K562 (cell line): ENCODE data around the gene GMEB2. TPM values are rescaled to one million over a fixed set of nuclear protein-coding genes. Genes with fewer than 3 reads are reported as not detected.
A peak's percentile ranks its signal among the peaks of the same experiment; 100 is the strongest.

ENCODE experiments used
- ATF2 ChIP-seq: sonication (generic); formaldehyde crosslinking; IDR thresholded peaks from 2 replicates; pipeline ENCODE4 v1.8.1; 2022; ENCODE audit warnings: missing genetic modification reagents
- BRF2 ChIP-seq: IDR thresholded peaks from 3 replicates; pipeline ENCODE4 v1.6.1; 2011; ENCODE audit warnings: borderline replicate concordance, mild to moderate bottlenecking; ENCODE audit not compliant: insufficient read length, insufficient read depth
- CBX3 ChIP-seq, 2 experiments: IDR thresholded peaks; 1 replicate in 1 of 2; 2 replicates in 1 of 2; pipeline ENCODE4 v1.6.1; 2012; ENCODE audit warnings: inconsistent platforms in 2 of 2, low read length in 2 of 2, borderline replicate concordance in 1 of 2, control low read depth in 1 of 2
- CREB1 ChIP-seq, 2 experiments: sonication (generic) in 1 of 2; formaldehyde crosslinking in 1 of 2; IDR thresholded peaks; 2 replicates each; pipeline versions ENCODE4 v1.6.1 to v1.8.0; 2012 to 2022; ENCODE audit warnings: inconsistent platforms in 1 of 2, mild to moderate bottlenecking in 1 of 2, missing genetic modification reagents in 1 of 2, moderate library complexity in 1 of 2
- FOXP1 ChIP-seq: sonication (generic); formaldehyde crosslinking; IDR thresholded peaks from 2 replicates; pipeline ENCODE4 v1.8.0; 2022; ENCODE audit warnings: mild to moderate bottlenecking, missing genetic modification reagents
- GATAD2B ChIP-seq: fragments of 450-650 bp; IDR thresholded peaks from 2 replicates; pipeline ENCODE4 v1.6.1; 2017; ENCODE audit warnings: mild to moderate bottlenecking, borderline replicate concordance
- HDAC2 ChIP-seq: fragments of 450-650 bp; IDR thresholded peaks from 2 replicates; pipeline ENCODE4 v1.6.1; 2016; ENCODE audit warnings: mild to moderate bottlenecking
- HDAC3 ChIP-seq: fragments of 450-650 bp; IDR thresholded peaks from 2 replicates; pipeline ENCODE4 v1.6.1; 2018; ENCODE audit warnings: borderline replicate concordance, mild to moderate bottlenecking, moderate library complexity; ENCODE audit not compliant: partially characterized antibody
- KDM1A ChIP-seq, 2 experiments: fragments of 450-650 bp; IDR thresholded peaks; 2 replicates each; pipeline ENCODE4 v1.6.1; 2016; ENCODE audit warnings: mild to moderate bottlenecking in 2 of 2
- KLF6 ChIP-seq: fragments of 250-450 bp; sonication (Bioruptor Pico); IDR thresholded peaks from 2 replicates; pipeline ENCODE4 v1.4.0; 2020; ENCODE audit warnings: mild to moderate bottlenecking, moderate library complexity, borderline replicate concordance
- MBD1 ChIP-seq: fragments of 250-450 bp; sonication (Bioruptor Pico); IDR thresholded peaks from 2 replicates; pipeline ENCODE4 v1.8.0; 2022; ENCODE audit warnings: inconsistent platforms
- MXD1 ChIP-seq: fragments of 250-450 bp; sonication (Bioruptor Pico); IDR thresholded peaks from 2 replicates; pipeline ENCODE4 v1.8.0; 2021; ENCODE audit warnings: borderline replicate concordance, mild to moderate bottlenecking, moderate library complexity; ENCODE audit not compliant: poor library complexity, severe bottlenecking
- RBM25 ChIP-seq: fragments of 200-400 bp; formaldehyde crosslinking; IDR thresholded peaks from 2 replicates; pipeline ENCODE4 v1.6.1; 2018; ENCODE audit warnings: low read length, low read depth, moderate library complexity; ENCODE audit not compliant: severe bottlenecking
- SOX6 ChIP-seq: fragments of 450-650 bp; IDR thresholded peaks from 2 replicates; pipeline ENCODE4 v1.6.1; 2014; ENCODE audit warnings: mild to moderate bottlenecking
- SPI1 ChIP-seq: IDR thresholded peaks from 2 replicates; pipeline ENCODE4 v1.6.1; 2011; ENCODE audit warnings: low read depth, low read length, control low read depth, borderline replicate concordance
- THRAP3 ChIP-seq: fragments of 450-650 bp; IDR thresholded peaks from 2 replicates; pipeline ENCODE4 v1.6.1; 2016; ENCODE audit warnings: mild to moderate bottlenecking, inconsistent platforms, borderline replicate concordance
- USF1 ChIP-seq: sonication (generic); formaldehyde crosslinking; IDR thresholded peaks from 2 replicates; pipeline ENCODE4 v1.9.0; 2022; ENCODE audit warnings: mild to moderate bottlenecking, missing genetic modification reagents
- YBX1 ChIP-seq: fragments of 450-650 bp; IDR thresholded peaks from 2 replicates; pipeline ENCODE4 v1.7.1; 2016; ENCODE audit warnings: mild to moderate bottlenecking
- ZBTB34 ChIP-seq: fragments of 250-450 bp; sonication (Bioruptor Pico); IDR thresholded peaks from 2 replicates; pipeline ENCODE4 v1.8.0; 2021; ENCODE audit warnings: mild to moderate bottlenecking, moderate library complexity
- ZFPM2 ChIP-seq: fragments of 250-450 bp; sonication (Bioruptor Pico); IDR thresholded peaks from 2 replicates; pipeline ENCODE4 v1.5.1; 2022; ENCODE audit warnings: mild to moderate bottlenecking
- ZNF830 ChIP-seq: fragments of 250-450 bp; sonication (Bioruptor Pico); IDR thresholded peaks from 2 replicates; pipeline ENCODE4 v1.5.0; 2021; ENCODE audit warnings: mild to moderate bottlenecking
- polyA plus RNA-seq, 8 experiments: library from polyadenylated mRNA; depleted of rRNA in 4 of 8; stranded (reverse) in 5 of 8; unstranded in 3 of 8; fragments of >200 nt; fragmentation: Nextera tagmentation in 2 of 8; fragmentation: Illumina TruSeq in 1 of 8; extraction: Ambion mirVana in 2 of 8; extraction: Trizol in 1 of 8; gene quantifications; 2 replicates each; pipeline versions ENCODE4 v1.2.1 to v1.2.3, GENCODE V29; 2011 to 2014; ENCODE audit warnings: inconsistent platforms in 1 of 8, missing spikeins in 1 of 8
- total RNA-seq, 7 experiments: library from RNA; depleted of rRNA in 6 of 7; stranded (reverse); fragments of >200 nt in 6 of 7; fragmentation: Illumina TruSeq in 2 of 7; extraction: Trizol in 2 of 7; gene quantifications; 2 replicates each; pipeline versions ENCODE4 v1.2.1 to v1.2.3, GENCODE V29; 2011 to 2021; ENCODE audit warnings: low replicate concordance in 1 of 7

The GMEB2 gene
- total and polyA plus RNA-seq, 9 of the 15 experiments (the other 6 are each of a cell fraction or from before 2014, with no cell fraction given): 0.03 to 13.9 (median 6.3) TPM

- TF ChIP-seq KDM1A (IDR thresholded peaks at IDR 0.05) (no peak), ATF2 (CRISPR knock-in tag) (0 out of 2 replicates have a peak, but pooled peaks have one; percentile 26), RBM25 (no peak), FOXP1 (CRISPR knock-in tag) (peak; percentile 80; the same call in 1 of the 2 replicates), MBD1 (no peak), CBX3 (IDR thresholded peaks at IDR 0.05; ENCODE audit: borderline replicate concordance in 1 of 2, low read length in 2 of 2) (no peak), USF1 (peak; percentile 41; the same call in 1 of the 2 replicates), GATAD2B (no peak), BRF2 (no peak), ZNF830 (CRISPR knock-in tag) (peak; percentile 90; the same call in 1 of the 2 replicates), SOX6 (peak; percentile 41; the same call in 1 of the 2 replicates), YBX1 (no peak), CREB1 (IDR thresholded peaks at IDR 0.05) (no peak), CREB1 (CRISPR knock-in tag; IDR thresholded peaks at IDR 0.05) (peak; percentile 79), ZBTB34 (CRISPR knock-in tag) (no peak), THRAP3 (no peak), ZFPM2 (CRISPR knock-in tag) (no peak; the same call in 1 of the 2 replicates), MXD1 (CRISPR knock-in tag) (no peak), SPI1 (no peak), HDAC3 (no peak), KLF6 (no peak), HDAC2 (0 out of 2 replicates have a peak, but pooled peaks have one; percentile 47)
Measured at GRCh38 chr20:63627129-63627750, 339 bp upstream of the GMEB2 start (continued).
